HG03196 (cell line): ENCODE data around the gene SELENOM.

Experiments used
- ATAC-seq: cut with Tn5 transposase; IDR thresholded peaks from one replicate; pipeline ENCODE4 v1.9.1; 2021; ENCODE audit not compliant: unreplicated experiment

The SELENOM gene

DNA sequence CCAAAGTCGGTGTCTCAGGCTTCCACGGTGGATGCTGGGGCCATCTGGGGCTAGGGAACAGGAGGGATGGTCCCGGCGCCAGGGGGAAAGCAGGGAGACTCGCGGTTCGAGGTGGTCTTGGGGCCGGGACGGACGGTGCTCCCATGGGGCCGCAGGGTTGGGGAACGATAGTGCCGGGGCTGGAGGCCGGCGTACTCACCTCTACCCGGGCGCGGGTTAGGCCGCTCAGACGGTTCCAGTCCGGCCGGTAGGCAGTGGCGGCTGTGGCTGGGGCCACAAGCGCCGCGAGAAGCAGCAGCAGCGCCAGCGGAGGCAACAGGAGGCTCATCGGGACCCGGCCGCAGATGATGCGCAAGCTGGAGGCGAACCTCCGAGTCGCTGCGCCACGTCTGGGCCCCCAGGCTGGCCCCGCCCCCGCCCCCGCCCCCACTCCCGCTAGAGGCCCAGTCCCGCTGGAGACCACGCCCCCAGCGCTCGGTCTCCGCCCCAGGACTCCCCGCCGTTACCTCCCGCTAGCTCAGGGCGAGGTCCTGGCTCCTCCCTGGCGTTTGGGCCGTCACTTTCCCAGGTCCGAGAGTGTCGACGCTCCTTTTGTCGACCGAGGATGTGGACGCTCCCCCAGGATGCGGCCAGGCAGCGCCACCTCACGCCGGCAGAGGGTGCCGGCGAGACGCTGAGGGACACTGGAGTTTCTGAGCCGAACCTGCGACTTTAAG lies at the start of gene SELENOM:
Gene SELENOM, minus strand, starts transcription at position 391 of the 716 bp plus-strand sequence. Its CDS starts 63 bp downstream, at position 328.
- ATAC-seq, result peak; percentile 87

DNA sequence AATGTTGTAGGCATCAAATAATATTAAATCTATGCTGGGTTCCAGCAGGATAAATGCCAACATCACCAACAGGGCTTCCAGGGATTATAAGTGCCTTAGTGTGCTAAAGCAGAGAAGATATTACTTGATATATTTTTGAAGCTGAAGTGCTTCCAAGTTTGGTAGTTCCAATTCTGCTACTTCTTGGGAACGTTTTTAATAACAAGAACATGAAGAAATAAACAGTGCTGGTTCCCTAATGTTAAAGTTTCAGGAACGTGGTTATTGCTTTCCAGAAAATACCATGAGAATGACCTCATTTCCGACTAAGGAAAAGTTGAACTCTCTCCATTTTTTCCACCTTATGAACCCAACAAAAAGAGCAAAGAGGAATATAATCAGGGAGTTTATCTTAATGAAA lies 48.1 kb upstream of the SELENOM start:
- no peak for ATAC-seq

GRCh38 chr22:31154975-31155374 lies 47.6 kb upstream of the SELENOM start:
- ATAC-seq, result no peak

DNA sequence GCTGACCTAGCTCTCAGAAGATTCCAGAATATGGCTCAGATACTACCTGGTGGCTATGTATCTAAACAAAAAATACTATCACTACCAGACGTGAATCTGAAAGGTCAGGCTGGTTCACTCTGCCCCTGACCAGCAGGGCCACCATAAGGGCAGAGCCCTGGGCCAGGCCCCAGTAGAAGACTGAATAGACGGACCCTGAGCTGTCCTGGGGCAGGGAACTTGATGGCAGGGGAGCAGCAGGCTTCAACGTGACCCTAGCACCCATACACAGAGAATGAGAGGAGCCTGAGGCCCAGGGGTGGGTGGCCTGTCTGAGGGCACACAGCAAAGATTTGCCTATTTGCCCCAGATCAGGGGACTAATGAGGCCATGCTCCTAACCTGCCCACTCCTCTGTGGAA lies 46.0 kb upstream of the SELENOM start:
- no peak for ATAC-seq

DNA sequence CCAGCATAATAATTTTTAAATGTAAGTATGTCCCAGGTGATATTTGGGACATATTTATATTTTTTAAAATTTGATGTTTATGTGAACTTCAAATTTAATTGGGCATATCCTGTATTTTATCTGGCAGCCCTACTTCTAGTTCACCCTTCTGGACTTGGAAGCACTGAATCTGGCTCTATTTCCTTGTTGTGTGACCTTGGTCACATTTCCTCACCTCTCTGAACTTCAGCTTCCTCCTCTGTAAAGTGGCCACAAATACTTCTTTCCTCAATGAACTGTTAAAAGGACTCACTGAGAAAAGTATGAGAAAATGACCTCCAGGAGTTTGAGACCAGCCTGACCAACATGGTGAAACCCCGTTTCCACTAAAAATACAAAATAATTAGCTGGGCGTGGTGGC lies 44.5 kb upstream of the SELENOM start:
- ATAC-seq, result no peak

DNA sequence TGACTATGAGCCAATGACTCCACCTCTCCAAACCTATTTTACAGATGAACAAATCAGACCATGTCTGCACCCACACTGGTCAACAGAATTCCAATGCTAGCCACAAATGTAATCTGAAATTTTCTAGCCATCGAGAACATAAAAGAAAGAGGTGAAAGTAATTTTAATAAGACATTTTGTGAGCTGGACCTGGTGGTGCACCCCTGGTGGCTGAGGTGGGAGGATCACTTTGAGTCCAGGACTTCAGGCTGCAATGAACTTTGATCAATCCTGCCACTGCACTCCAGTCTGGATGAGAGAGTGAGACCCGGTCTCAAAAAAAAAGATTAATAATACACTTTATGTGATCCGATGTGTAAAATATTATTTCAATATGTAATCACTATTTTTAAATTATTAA lies 43.2 kb upstream of the SELENOM start:
- ATAC-seq, result no peak

GRCh38 chr22:31148953-31149627 lies 41.7 kb upstream of the SELENOM start:
- ATAC-seq, result no peak

DNA sequence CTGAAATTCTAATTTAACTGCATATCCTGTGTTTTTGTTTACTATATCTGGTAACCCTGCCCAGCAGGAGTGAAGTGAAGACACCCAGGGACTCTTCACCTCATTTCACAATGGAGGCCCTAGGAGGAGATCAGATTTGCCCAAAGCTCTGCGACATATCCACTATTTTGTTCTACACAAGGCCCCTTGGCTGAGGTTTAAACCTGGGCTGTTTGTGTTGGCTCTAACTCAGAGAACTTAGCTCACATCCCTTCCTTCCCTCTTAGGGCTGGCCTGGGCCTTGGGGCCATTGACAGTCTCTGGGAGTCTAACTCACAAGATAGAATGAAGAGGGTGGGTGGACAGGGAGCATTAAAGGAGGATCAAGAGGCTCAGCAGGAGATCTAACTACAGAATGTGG lies 41.1 kb upstream of the SELENOM start:
- ATAC-seq, result no peak

- ATAC-seq, result no peak
Observed at GRCh38 chr22:31144223-31144622, 36.9 kb upstream of the SELENOM start.

DNA sequence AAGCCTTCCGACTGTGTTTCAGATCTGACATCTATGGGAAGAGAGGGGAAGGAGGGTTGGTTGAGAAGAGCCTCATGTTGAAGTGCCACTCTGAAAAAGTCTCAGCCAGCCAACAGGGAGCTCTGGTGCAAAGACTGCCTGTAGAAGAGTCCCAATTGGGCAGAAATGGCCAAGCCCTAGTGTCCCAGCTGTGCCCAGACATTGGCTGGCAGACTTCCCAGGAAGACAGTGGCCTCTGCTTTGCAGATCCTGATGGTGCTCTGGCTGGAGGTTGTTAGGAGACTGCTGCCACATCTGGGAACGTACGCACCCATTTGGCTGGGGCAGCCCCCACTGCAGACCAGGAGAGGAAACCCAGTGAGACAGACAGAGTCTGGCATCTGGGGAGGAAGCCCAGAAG lies 36.2 kb upstream of the SELENOM start:
- ATAC-seq, result no peak

DNA sequence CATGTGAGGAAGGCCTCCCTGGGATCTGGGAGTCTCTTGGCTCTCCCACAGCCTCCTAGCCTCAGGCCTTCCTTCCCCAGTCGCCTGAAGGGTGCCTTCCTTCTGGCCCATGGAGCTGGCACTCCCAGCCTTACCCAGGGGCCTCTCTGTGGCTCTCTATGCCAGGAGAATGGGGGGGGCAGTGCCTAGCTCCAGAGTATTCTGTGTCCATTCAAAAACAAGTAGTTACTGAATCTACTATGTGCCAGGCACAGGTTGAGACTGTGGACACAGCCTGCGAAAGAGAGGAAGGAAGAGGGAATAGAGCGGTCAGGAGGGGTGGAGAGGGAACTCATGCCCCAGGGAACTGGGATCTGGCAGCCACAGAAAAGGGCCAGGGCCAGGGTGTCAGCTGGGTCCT lies 35.7 kb upstream of the SELENOM start:
- no peak for ATAC-seq

- ATAC-seq, result no peak
Observed at GRCh38 chr22:31142285-31142684, 34.9 kb upstream of the SELENOM start.

DNA sequence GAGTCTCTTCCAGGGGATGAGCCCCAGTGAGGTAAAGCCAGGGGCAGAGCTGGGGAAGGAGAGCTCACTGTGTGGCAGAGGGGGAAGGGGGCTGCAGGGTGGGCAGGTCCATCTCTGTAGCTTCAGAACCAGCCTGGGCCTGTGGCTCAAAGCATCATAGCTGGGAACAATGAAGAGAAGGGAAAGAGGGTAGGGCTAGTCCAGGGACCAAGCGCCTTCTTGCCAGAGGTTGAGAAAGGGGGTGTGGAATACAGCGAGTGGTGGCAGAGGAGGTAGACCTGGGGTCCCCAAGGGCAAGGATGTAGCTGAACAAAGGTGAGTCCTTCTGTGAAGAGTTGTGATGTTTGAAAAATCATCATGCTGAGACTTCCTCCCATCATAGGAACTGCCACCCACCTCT lies 34.2 kb upstream of the SELENOM start:
- ATAC-seq, result no peak

GRCh38 chr22:31140746-31141145 lies 33.4 kb upstream of the SELENOM start:
- ATAC-seq, result no peak

DNA sequence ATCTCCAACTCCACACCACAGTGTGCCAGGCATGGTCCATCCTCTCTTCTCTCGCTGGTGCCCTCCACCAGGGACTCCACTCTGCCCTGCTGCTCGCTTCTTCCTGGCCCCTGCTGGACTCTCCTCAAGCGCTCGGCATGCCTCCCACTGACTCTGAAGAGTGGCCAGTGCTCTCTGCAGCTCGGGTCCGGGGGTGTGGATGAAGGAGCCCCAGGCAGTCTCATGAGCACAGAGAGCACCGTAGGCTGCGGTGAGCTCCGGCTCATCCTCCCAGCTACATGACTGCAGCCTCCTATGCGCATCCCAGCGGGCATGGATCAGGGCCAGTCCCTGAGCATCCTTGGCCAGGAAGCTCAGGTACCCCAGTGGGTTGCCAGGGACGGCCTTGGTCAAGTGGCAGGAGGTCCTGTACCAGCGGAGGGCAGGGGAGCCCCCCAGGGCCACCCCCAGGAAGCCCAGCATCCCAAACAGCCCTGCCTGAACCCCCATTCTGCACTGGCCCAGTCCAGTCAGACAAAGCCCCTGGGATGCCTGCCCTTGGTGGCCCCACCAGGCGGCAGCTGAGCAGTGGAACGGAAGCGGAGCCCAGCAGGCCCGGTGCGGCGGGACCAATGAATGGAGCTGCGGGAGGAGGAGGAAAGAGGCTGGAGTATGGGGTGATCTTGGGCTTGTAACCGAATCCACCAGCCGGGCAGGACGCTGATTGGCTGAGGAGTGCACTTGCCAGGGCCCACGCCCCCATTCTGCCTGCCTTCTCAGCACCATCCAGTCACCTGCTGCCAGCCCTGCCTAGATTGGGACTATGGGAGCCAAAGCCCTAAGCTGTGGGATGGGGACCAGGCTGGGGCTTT lies 32.7 kb upstream of the SELENOM start, which contains the start of gene PLA2G3:
Gene PLA2G3, minus strand, starts transcription at position 643 of the 851 bp plus-strand sequence. Its CDS starts 154 bp downstream, at position 489.
- no peak for ATAC-seq

GRCh38 chr22:31139066-31139465 lies 31.7 kb upstream of the SELENOM start:
- ATAC-seq, result no peak

DNA sequence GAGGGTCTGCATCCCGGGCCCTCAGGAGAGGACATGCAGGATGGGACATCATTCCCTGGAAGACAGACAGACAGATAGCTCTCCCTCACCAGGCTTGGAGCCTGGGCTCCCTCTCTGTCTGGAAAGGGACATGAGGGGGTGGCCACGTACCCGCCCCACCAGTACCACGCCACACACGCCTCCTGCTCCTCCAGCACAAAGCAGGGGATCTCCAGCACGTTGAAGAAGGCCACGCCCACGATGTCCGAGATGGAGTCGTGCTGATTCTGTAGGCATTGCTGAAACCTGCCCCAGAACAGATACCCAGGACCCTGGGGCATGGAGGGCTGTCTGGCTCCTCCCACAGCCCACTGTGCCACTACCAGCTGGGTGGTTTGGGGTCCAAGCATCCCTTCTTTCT lies 30.8 kb upstream of the SELENOM start:
- ATAC-seq, result no peak

DNA sequence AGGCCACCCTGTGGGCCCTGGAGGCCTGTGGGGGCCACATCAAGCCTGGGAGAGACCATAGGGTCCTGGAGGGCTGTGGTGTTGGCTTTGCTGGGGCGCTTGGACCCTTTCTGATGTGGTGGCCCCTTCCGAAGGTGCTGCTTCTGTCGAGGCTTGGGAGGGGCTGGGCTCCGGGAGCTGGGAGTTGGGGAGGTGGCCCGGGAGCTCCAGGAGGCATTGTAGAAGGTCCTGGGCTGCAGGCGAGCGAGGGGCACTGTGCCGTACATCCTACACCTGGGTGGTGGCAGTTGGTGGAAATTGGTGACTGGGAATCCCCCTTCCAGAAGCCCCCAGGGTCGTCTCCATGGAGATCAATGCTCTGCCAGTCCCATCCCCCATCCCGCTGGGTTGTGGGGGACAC lies 30.4 kb upstream of the SELENOM start:
- ATAC-seq, result no peak

- no peak for ATAC-seq
Observed at GRCh38 chr22:31136711-31137110, 29.3 kb upstream of the SELENOM start.

GRCh38 chr22:31136155-31136554 lies 28.8 kb upstream of the SELENOM start:
- ATAC-seq, result no peak

DNA sequence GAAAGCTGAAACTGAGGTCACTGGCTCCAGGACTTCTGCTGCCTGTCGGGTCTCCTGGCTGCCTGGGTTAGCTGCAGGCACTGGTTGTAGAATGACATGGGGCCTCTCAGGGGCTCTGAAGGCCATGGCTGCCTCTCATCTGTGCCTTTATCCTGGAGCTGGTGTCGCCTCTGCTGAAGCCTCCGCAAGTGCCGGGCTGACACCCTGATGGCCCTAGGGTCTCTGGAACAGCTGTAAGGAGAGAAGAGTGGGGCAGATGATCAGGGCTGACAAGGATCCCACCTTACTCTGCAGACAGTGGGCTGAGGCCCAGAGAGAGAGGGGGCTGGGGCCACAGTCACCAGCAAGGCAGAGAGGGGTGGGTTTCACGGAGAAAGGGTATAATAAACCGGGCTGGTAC lies 28.3 kb upstream of the SELENOM start:
- no peak for ATAC-seq

GRCh38 chr22:31134688-31135087 lies 27.3 kb upstream of the SELENOM start:
- ATAC-seq, result no peak
